ENCODE measurements around the gene CNKSR1.

DNA sequence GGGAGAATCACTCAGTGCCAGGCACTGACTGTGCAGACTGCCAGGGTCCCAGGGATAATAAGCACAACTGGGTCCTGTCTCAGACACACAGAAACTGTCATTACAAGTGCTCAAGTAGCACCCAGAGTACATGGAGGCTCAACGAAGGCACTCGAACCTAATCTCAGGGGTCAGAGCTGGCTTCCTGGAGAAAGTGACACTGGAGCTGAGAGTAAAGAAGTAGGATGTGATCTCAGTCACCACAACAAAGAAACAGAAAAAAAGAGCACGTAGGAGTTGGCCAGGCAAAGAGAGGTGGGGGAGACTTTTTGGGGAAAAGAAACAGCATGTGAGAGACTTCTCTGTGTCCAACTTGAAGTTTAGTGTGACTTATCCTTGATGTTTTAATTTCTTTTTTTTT is 14.4 kb downstream of the CNKSR1 start:
- TF ChIP-seq, protein P1, sequence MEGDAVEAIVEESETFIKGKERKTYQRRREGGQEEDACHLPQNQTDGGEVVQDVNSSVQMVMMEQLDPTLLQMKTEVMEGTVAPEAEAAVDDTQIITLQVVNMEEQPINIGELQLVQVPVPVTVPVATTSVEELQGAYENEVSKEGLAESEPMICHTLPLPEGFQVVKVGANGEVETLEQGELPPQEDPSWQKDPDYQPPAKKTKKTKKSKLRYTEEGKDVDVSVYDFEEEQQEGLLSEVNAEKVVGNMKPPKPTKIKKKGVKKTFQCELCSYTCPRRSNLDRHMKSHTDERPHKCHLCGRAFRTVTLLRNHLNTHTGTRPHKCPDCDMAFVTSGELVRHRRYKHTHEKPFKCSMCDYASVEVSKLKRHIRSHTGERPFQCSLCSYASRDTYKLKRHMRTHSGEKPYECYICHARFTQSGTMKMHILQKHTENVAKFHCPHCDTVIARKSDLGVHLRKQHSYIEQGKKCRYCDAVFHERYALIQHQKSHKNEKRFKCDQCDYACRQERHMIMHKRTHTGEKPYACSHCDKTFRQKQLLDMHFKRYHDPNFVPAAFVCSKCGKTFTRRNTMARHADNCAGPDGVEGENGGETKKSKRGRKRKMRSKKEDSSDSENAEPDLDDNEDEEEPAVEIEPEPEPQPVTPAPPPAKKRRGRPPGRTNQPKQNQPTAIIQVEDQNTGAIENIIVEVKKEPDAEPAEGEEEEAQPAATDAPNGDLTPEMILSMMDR (IDR thresholded peaks at IDR 0.05; ENCODE audit: borderline replicate concordance, extremely low read depth, low read length, poor library complexity, severe bottlenecking), result no peak
- no peak for TF ChIP-seq EZH2 (IDR thresholded peaks at IDR 0.05; ENCODE audit: borderline replicate concordance, low read depth, low read length, severe bottlenecking)

All from DND-41 (cell line).